HG02642 (cell line): ENCODE data around the gene PTPRM.

Experiments
- ATAC-seq: cut with Tn5 transposase; IDR thresholded peaks from one replicate; pipeline ENCODE4 v1.9.1; 2021; ENCODE audit warnings: mild to moderate bottlenecking; ENCODE audit not compliant: unreplicated experiment, poor library complexity

The PTPRM gene

GRCh38 chr18:8063733-8064132 is 496.6 kb downstream of the PTPRM start:
- no peak for ATAC-seq

GRCh38 chr18:8065284-8065683 is 498.2 kb downstream of the PTPRM start:
- no peak for ATAC-seq

- ATAC-seq = no peak
Observed at GRCh38 chr18:8065773-8066172, 498.7 kb downstream of the PTPRM start.

- no peak for ATAC-seq
Observed at GRCh38 chr18:8069708-8070107, 502.6 kb downstream of the PTPRM start.

- ATAC-seq = no peak
Observed at GRCh38 chr18:8073167-8073566, 506.1 kb downstream of the PTPRM start.

GRCh38 chr18:8080092-8080491 is 513.0 kb downstream of the PTPRM start:
- no peak for ATAC-seq

GRCh38 chr18:8081267-8081666 is 514.2 kb downstream of the PTPRM start:
- no peak for ATAC-seq

GRCh38 chr18:8081872-8082553 is 514.9 kb downstream of the PTPRM start:
- no peak for ATAC-seq

GRCh38 chr18:8084160-8084559 is 517.0 kb downstream of the PTPRM start:
- no peak for ATAC-seq

GRCh38 chr18:8088626-8089025 is 521.5 kb downstream of the PTPRM start:
- ATAC-seq = no peak

GRCh38 chr18:8091035-8091434 is 523.9 kb downstream of the PTPRM start:
- ATAC-seq = no peak

GRCh38 chr18:8095947-8096570 is 528.9 kb downstream of the PTPRM start:
- ATAC-seq = no peak

GRCh38 chr18:8097399-8097798 is 530.3 kb downstream of the PTPRM start:
- no peak for ATAC-seq

GRCh38 chr18:8097927-8098326 is 530.8 kb downstream of the PTPRM start:
- no peak for ATAC-seq

- no peak for ATAC-seq
Observed at GRCh38 chr18:8106603-8107002, 539.5 kb downstream of the PTPRM start.

- no peak for ATAC-seq
Observed at GRCh38 chr18:8107426-8107825, 540.3 kb downstream of the PTPRM start.

GRCh38 chr18:8114480-8114879 is 547.4 kb downstream of the PTPRM start:
- ATAC-seq = no peak

- ATAC-seq = no peak
Observed at GRCh38 chr18:8116341-8117005, 549.4 kb downstream of the PTPRM start.

- no peak for ATAC-seq
Observed at GRCh38 chr18:8117006-8117371, 549.9 kb downstream of the PTPRM start.

GRCh38 chr18:8121101-8121500 is 554.0 kb downstream of the PTPRM start:
- ATAC-seq = no peak

GRCh38 chr18:8121942-8122480 is 554.9 kb downstream of the PTPRM start:
- ATAC-seq = no peak
